K562 (cell line): ENCODE results near the gene DSCAM. TPM values are rescaled to one million over a fixed set of nuclear protein-coding genes. Genes with fewer than 3 reads are reported as not detected.

ENCODE experiments used
- ATAC-seq: fragments of 200-7000 bp; cut with Tn5 transposase; 3 replicates; pipeline ENCODE4 v1.9.1; 2020; ENCODE audit warnings: moderate library complexity
- BruUV-seq: library from RNA; stranded (reverse); fragments of 400-500 nt; replicated peaks from 2 replicates; lab custom pipeline; 2021; lab: Mats Ljungman, UMichigan
- CTCF ChIA-PET: fragments of 300-600 bp; formaldehyde crosslinking; extraction: SDS; loops from one replicate; lab custom pipeline; 2021; ENCODE audit warnings: low intra/inter-chr PET ratio; lab: Yijun Ruan, JAX
- POLR2A ChIA-PET: fragments of 300-600, 350-650 bp; sonication (Branson Sonifier 250); formaldehyde crosslinking; extraction: SDS; loops from one replicate; lab custom pipeline; 2021; ENCODE audit warnings: antibody characterized with exemption, inconsistent platforms; lab: Yijun Ruan, JAX
- DNase-seq, 4 experiments: peaks; one replicate each; pipeline versions ENCODE4 v3.0.0 to v3.0.0-alpha.2; 2011 to 2018; ENCODE audit warnings: low spot score in 3 of 4, mixed read lengths in 3 of 4; ENCODE audit errors: extremely low read depth in 1 of 4
- FAIRE-seq: peaks from 2 replicates; lab custom pipeline; 2011; peaks lifted over from hg19 to GRCh38; lab: Jason Lieb, UNC
- H2AFZ ChIP-seq: 2 replicates; pipeline ENCODE4 v1.6.0; 2011; ENCODE audit warnings: low read depth, low read length, control low read depth, inconsistent platforms
- H3K27ac ChIP-seq: fragments of 200-600 bp; 3 replicates; pipeline ENCODE4 v1.8.0; 2011; ENCODE audit warnings: low read depth, mild to moderate bottlenecking, control low read depth, inconsistent platforms, low read length, moderate library complexity, mixed read lengths; ENCODE audit errors: extremely low read depth
- H3K27me3 ChIP-seq, 2 experiments: fragments of 300-600 bp in 1 of 2; 2 replicates in 1 of 2; 3 replicates in 1 of 2; pipeline versions ENCODE4 v1.6.0 to v1.8.0; 2011; ENCODE audit warnings: inconsistent platforms in 2 of 2, low read length in 2 of 2, mild to moderate bottlenecking in 1 of 2, mixed read lengths in 1 of 2, moderate library complexity in 1 of 2; ENCODE audit not compliant: control insufficient read depth in 2 of 2, insufficient read depth in 2 of 2
- H3K36me3 ChIP-seq: fragments of 300-600 bp; 3 replicates; pipeline ENCODE4 v1.8.0; 2011; ENCODE audit warnings: mild to moderate bottlenecking, low read length, inconsistent platforms; ENCODE audit not compliant: control insufficient read depth, insufficient read depth
- H3K4me1 ChIP-seq, 2 experiments: fragments of 200-600 bp in 1 of 2; replicated peaks in 1 of 2; 2 replicates in 1 of 2; 3 replicates in 1 of 2; pipeline versions ENCODE4 v1.5.1 to v1.8.0; 2011; ENCODE audit warnings: inconsistent platforms in 2 of 2, low read length in 2 of 2, mild to moderate bottlenecking in 1 of 2, mixed read lengths in 1 of 2, moderate library complexity in 1 of 2; ENCODE audit not compliant: control insufficient read depth in 2 of 2, insufficient read depth in 2 of 2
- H3K4me2 ChIP-seq: 2 replicates; pipeline ENCODE4 v1.6.1; 2011; ENCODE audit warnings: low read length, control low read depth, inconsistent platforms, mixed read lengths; ENCODE audit not compliant: insufficient read depth
- H3K4me3 ChIP-seq: fragments of 200-600 bp; sonication (generic), shearing (Covaris generic); 2 replicates; pipeline ENCODE4 v1.5.1; 2016; ENCODE audit warnings: control low read depth, inconsistent platforms
- H3K79me2 ChIP-seq: fragments of 200-600 bp; 3 replicates; pipeline ENCODE4 v1.8.0; 2011; ENCODE audit warnings: low read length, inconsistent platforms; ENCODE audit not compliant: control insufficient read depth, insufficient read depth
- H3K9ac ChIP-seq, 2 experiments: 2 replicates each; pipeline versions ENCODE4 v1.6.0 to v1.6.1; 2011; ENCODE audit warnings: low read depth in 2 of 2, low read length in 2 of 2, control low read depth in 1 of 2, inconsistent platforms in 1 of 2, mild to moderate bottlenecking in 1 of 2, mixed read lengths in 1 of 2; ENCODE audit not compliant: insufficient read depth in 1 of 2
- H3K9me1 ChIP-seq: one replicate; pipeline ENCODE4 v1.6.0; 2011; ENCODE audit warnings: inconsistent platforms, mild to moderate bottlenecking, low read length, moderate library complexity; ENCODE audit not compliant: control insufficient read depth, insufficient read depth
- H3K9me3 ChIP-seq: replicated peaks from 2 replicates; pipeline ENCODE4 v1.5.1; 2011; ENCODE audit warnings: low read depth, low read length, inconsistent platforms; ENCODE audit not compliant: control insufficient read depth, insufficient read depth
- H4K20me1 ChIP-seq: replicated peaks from 2 replicates; pipeline ENCODE4 v1.6.1; 2011; ENCODE audit warnings: low read length, inconsistent platforms, mixed read lengths; ENCODE audit not compliant: control insufficient read depth, insufficient read depth
- HDAC2 ChIP-seq: fragments of 450-650 bp; IDR thresholded peaks from 2 replicates; pipeline ENCODE4 v1.6.1; 2016; ENCODE audit warnings: mild to moderate bottlenecking
- PHF8 ChIP-seq: fragments of 200-600 bp; sonication (generic); IDR thresholded peaks from 2 replicates; pipeline ENCODE4 v1.6.1; 2012; ENCODE audit warnings: mixed run types, mild to moderate bottlenecking, inconsistent platforms, low read length, moderate library complexity, borderline replicate concordance
- STAT5B ChIP-seq: fragments of 250-450 bp; sonication (Bioruptor Pico); IDR thresholded peaks from 2 replicates; pipeline ENCODE4 v1.8.0; 2021; ENCODE audit warnings: mild to moderate bottlenecking, inconsistent platforms
- ZBTB11 ChIP-seq, 3 experiments: fragments of 200-800 bp in 1 of 3; fragments of 250-450 bp in 1 of 3; fragments of 450-650 bp in 1 of 3; sonication (Bioruptor Pico) in 1 of 3; sonication (Bioruptor generic) in 1 of 3; formaldehyde crosslinking in 1 of 3; IDR thresholded peaks; 2 replicates each; pipeline versions ENCODE4 v1.6.1 to v1.8.0; 2016 to 2022; ENCODE audit warnings: mild to moderate bottlenecking in 2 of 3, missing genetic modification characterization in 2 of 3, missing compliant biosample characterization in 1 of 3, moderate library complexity in 1 of 3
- WGBS: fragments of 100-300 bp; shearing (Covaris generic); methylation state at CpG from one replicate; pipeline ENCODE4 v1.1.6; 2016; ENCODE audit warnings: low coverage, mixed read lengths; ENCODE audit not compliant: insufficient coverage; ENCODE audit errors: missing lambda C conversion rate; 5-methylcytosine and 5-hydroxymethylcytosine counted together
- in situ Hi-C: fragments of 300-500 bp; cut with MboI; formaldehyde crosslinking; loops from 4 replicates; pipeline ENCODE4 v1.15.0; 2018; ENCODE audit warnings: inconsistent platforms, mixed read lengths
- intact Hi-C: fragments of 100-400 bp; cut with micrococcal nuclease; formaldehyde crosslinking; loops from 2 replicates; pipeline ENCODE4 v1.14.2; 2022
- polyA plus RNA-seq, 8 experiments: library from polyadenylated mRNA; depleted of rRNA in 4 of 8; stranded (reverse) in 5 of 8; unstranded in 3 of 8; fragments of >200 nt; fragmentation: Nextera tagmentation in 2 of 8; fragmentation: Illumina TruSeq in 1 of 8; extraction: Ambion mirVana in 2 of 8; extraction: Trizol in 1 of 8; gene quantifications; 2 replicates each; pipeline versions ENCODE4 v1.2.1 to v1.2.3, GENCODE V29; 2011 to 2014; ENCODE audit warnings: inconsistent platforms in 1 of 8, missing spikeins in 1 of 8
- total RNA-seq, 7 experiments: library from RNA; depleted of rRNA in 6 of 7; stranded (reverse); fragments of >200 nt in 6 of 7; fragmentation: Illumina TruSeq in 2 of 7; extraction: Trizol in 2 of 7; gene quantifications; 2 replicates each; pipeline versions ENCODE4 v1.2.1 to v1.2.3, GENCODE V29; 2011 to 2021; ENCODE audit warnings: low replicate concordance in 1 of 7

DSCAM gene
- total and polyA plus RNA-seq, 9 of the 15 experiments (the other 6 are each of a cell fraction or from before 2014, with no cell fraction given), result not detected

DNA sequence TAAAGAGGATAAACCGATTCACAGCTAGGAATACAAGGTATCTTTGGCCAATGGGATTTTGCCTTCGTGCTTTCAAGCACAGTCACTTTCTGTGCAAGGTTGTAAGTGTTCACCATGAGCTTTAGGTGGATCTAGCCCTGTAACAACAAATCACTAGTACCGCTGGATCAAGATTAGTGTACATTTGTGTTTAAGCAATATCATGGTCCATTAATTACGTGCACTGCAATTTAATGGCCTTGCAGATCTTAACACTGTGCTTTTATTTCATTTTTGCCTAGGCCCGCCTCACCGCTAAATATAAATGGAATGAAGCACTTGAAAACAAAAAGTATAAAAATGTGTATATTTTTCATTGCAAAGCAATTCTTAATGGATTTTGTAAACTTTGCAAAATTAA lies 461.1 kb downstream of the DSCAM start:
- ATAC-seq, result no peak
- H3K27me3 ChIP-seq, result no peaks in the 10 kb centered on the region; a peak in 1 of 5 replicates
- ChIA-PET POLR2A (interaction anchor here (0.6 kb wide), 1 partner anchor 333 kb away, joined by 3 read pairs; no protein-coding TSS in a partner anchor), CTCF (interaction anchor here (1.2 kb wide), 1 partner anchor 242 kb away, joined by 5 read pairs; no protein-coding TSS in a partner anchor)
- H3K36me3 ChIP-seq, result no peaks in the 10 kb centered on the region
- H4K20me1 ChIP-seq, result no peaks in the 10 kb centered on the region
- in situ Hi-C loops, result no loop called here
- no peaks in the 10 kb centered on the region for H3K4me1 ChIP-seq
- H3K79me2 ChIP-seq, result no peaks in the 10 kb centered on the region
- WGBS, result 1% methylated on average over 6 of the region's 6 CpGs
- TF ChIP-seq PHF8 (no peak), HDAC2 (no peak), STAT5B (CRISPR knock-in tag) (no peak), ZBTB11 (CRISPR knock-in tag; IDR thresholded peaks at IDR 0.05) (0 out of 6 replicates have a peak, but pooled peaks of 1 of the 3 experiments have one; percentile 26)
- intact Hi-C loops, result loop anchor here (1.0 kb wide), 1 partner anchor 244 kb away; no protein-coding TSS in a partner anchor
- FAIRE-seq, result no peak
- H3K9ac ChIP-seq, result no peak overlapping the region
- H2AFZ ChIP-seq, result no peak overlapping the region
- no peak overlapping the region for H3K27ac ChIP-seq
- DNase-seq, result no peak
- H3K4me3 ChIP-seq, result no peak overlapping the region
- no peaks in the 10 kb centered on the region for H3K9me1 ChIP-seq
- H3K9me3 ChIP-seq, result no peaks in the 10 kb centered on the region; the same call in none of the 2 replicates
- no TSS peak for BruUV-seq
- H3K4me2 ChIP-seq, result no peak overlapping the region
